IMR-90 (cell line): ENCODE measurements around the gene PITPNM1. TPM values are rescaled to one million over a fixed set of nuclear protein-coding genes. Genes with fewer than 3 reads are reported as not detected.

Source experiments
- ATAC-seq: fragments of 200-7000 bp; cut with Tn5 transposase; 2 replicates; pipeline ENCODE4 v1.9.1; 2020; ENCODE audit warnings: low read depth, mild to moderate bottlenecking, moderate library complexity
- BruUV-seq: library from RNA; stranded (reverse); fragments of 400-500 nt; replicated peaks from 2 replicates; lab custom pipeline; 2021; lab: Mats Ljungman, UMichigan
- CTCF ChIA-PET: fragments of 300-600 bp; formaldehyde crosslinking; extraction: SDS; loops from one replicate; lab custom pipeline; 2021; ENCODE audit warnings: antibody characterized with exemption; lab: Yijun Ruan, JAX
- POLR2A ChIA-PET: fragments of 300-600 bp; sonication (Branson Sonifier 250); formaldehyde crosslinking; loops from one replicate; lab custom pipeline; 2022; ENCODE audit warnings: antibody characterized with exemption; ENCODE audit not compliant: unreplicated experiment; lab: Charles Lee
- DNase-seq: peaks from one replicate; pipeline ENCODE4 v3.0.0; 2013
- H2AFZ ChIP-seq: replicated peaks from 2 replicates; pipeline ENCODE3; 2013; ENCODE audit warnings: low read length, mild to moderate bottlenecking; ENCODE audit not compliant: poor library complexity
- H2AK5ac ChIP-seq: 2 replicates; pipeline ENCODE4 v1.6.1; 2013; ENCODE audit warnings: low read depth, low read length, inconsistent platforms
- H2AK9ac ChIP-seq: replicated peaks from 2 replicates; pipeline ENCODE3; 2013; ENCODE audit warnings: mild to moderate bottlenecking, low read depth, low read length, moderate library complexity; ENCODE audit not compliant: poor library complexity
- H2BK120ac ChIP-seq: 2 replicates; pipeline ENCODE4 v1.6.1; 2013; ENCODE audit warnings: low read depth, low read length, inconsistent platforms
- H2BK15ac ChIP-seq: 3 replicates; pipeline ENCODE4 v1.6.1; 2013; ENCODE audit warnings: low read depth, low read length, inconsistent platforms
- H2BK20ac ChIP-seq: 2 replicates; pipeline ENCODE4 v1.6.1; 2013; ENCODE audit warnings: low read depth, mild to moderate bottlenecking, inconsistent platforms, low read length, moderate library complexity
- H2BK5ac ChIP-seq: 2 replicates; pipeline ENCODE4 v1.6.1; 2013; ENCODE audit warnings: mild to moderate bottlenecking, low read depth, low read length, inconsistent platforms; ENCODE audit not compliant: poor library complexity, severe bottlenecking
- H3K14ac ChIP-seq: replicated peaks from 2 replicates; pipeline ENCODE4 v1.6.1; 2013; ENCODE audit warnings: low read depth, low read length, inconsistent platforms
- H3K18ac ChIP-seq: 2 replicates; pipeline ENCODE4 v1.6.1; 2013; ENCODE audit warnings: low read depth, low read length, control low read depth
- H3K23ac ChIP-seq: 2 replicates; pipeline ENCODE4 v1.6.1; 2013; ENCODE audit warnings: low read depth, low read length, inconsistent platforms
- H3K27ac ChIP-seq: 2 replicates; pipeline ENCODE4 v1.5.1; 2013; ENCODE audit warnings: mild to moderate bottlenecking, control low read depth, low read length; ENCODE audit not compliant: insufficient read depth
- H3K27me3 ChIP-seq: 2 replicates; pipeline ENCODE4 v1.6.1; 2013; ENCODE audit warnings: low read length; ENCODE audit not compliant: control insufficient read depth, insufficient read depth
- H3K36me3 ChIP-seq: 2 replicates; pipeline ENCODE4 v1.6.1; 2013; ENCODE audit warnings: low read length, mixed read lengths; ENCODE audit not compliant: control insufficient read depth, insufficient read depth
- H3K4ac ChIP-seq: 2 replicates; pipeline ENCODE4 v1.6.1; 2013; ENCODE audit warnings: low read depth, low read length, inconsistent platforms
- H3K4me1 ChIP-seq: 2 replicates; pipeline ENCODE4 v1.6.1; 2013; ENCODE audit warnings: low read length, mixed read lengths; ENCODE audit not compliant: control insufficient read depth, insufficient read depth
- H3K4me2 ChIP-seq: 2 replicates; pipeline ENCODE4 v1.6.1; 2013; ENCODE audit warnings: low read depth, mild to moderate bottlenecking, control low read depth, low read length, moderate library complexity
- H3K4me3 ChIP-seq: 2 replicates; pipeline ENCODE4 v1.5.1; 2013; ENCODE audit warnings: low read depth, mild to moderate bottlenecking, control low read depth, low read length, moderate library complexity; ENCODE audit not compliant: insufficient read depth
- H3K56ac ChIP-seq: 2 replicates; pipeline ENCODE4 v1.6.1; 2013; ENCODE audit warnings: low read length, inconsistent platforms; ENCODE audit not compliant: insufficient read depth; ENCODE audit errors: extremely low read depth
- H3K79me1 ChIP-seq, 2 experiments: 2 replicates each; pipeline ENCODE4 v1.6.1; 2013; ENCODE audit warnings: low read length in 2 of 2, inconsistent platforms in 1 of 2, low read depth in 1 of 2
- H3K9ac ChIP-seq: 2 replicates; pipeline ENCODE4 v1.6.1; 2013; ENCODE audit warnings: low read depth, low read length, control low read depth
- H3K9me1 ChIP-seq: 2 replicates; pipeline ENCODE4 v1.6.1; 2013; ENCODE audit warnings: low read length, inconsistent platforms; ENCODE audit not compliant: insufficient read depth
- H3K9me3 ChIP-seq: 2 replicates; pipeline ENCODE4 v1.6.1; 2013; ENCODE audit warnings: low read length; ENCODE audit not compliant: control insufficient read depth, insufficient read depth
- H4K20me1 ChIP-seq: 2 replicates; pipeline ENCODE4 v1.6.1; 2013; ENCODE audit warnings: low read length, inconsistent platforms; ENCODE audit not compliant: insufficient read depth
- H4K5ac ChIP-seq: 2 replicates; pipeline ENCODE4 v1.6.1; 2013; ENCODE audit warnings: mild to moderate bottlenecking, low read depth, low read length, control low read depth
- H4K8ac ChIP-seq, 2 experiments: 2 replicates each; pipeline ENCODE4 v1.6.1; 2013; ENCODE audit warnings: low read depth in 2 of 2, low read length in 2 of 2, control low read depth in 1 of 2, inconsistent platforms in 1 of 2
- H4K91ac ChIP-seq: 2 replicates; pipeline ENCODE4 v1.6.1; 2013; ENCODE audit warnings: low read depth, low read length, inconsistent platforms; ENCODE audit not compliant: insufficient read depth
- BHLHE40 ChIP-seq: fragments of 150-350 bp; IDR thresholded peaks from 2 replicates; pipeline ENCODE4 v1.6.1; 2016; ENCODE audit warnings: mild to moderate bottlenecking, low read depth, low read length
- CEBPB ChIP-seq: IDR thresholded peaks from 2 replicates; pipeline ENCODE4 v1.6.1; 2012; ENCODE audit warnings: low read depth, low read length, improper control_type of control experiment
- CHD1 ChIP-seq: IDR thresholded peaks from 2 replicates; pipeline ENCODE4 v1.6.1; 2012; ENCODE audit warnings: low read depth, low read length, improper control_type of control experiment
- FOS ChIP-seq: fragments of 150-350 bp; IDR thresholded peaks from 2 replicates; pipeline ENCODE4 v1.6.1; 2016; ENCODE audit warnings: low read depth, low read length
- MAFK ChIP-seq: IDR thresholded peaks from 2 replicates; pipeline ENCODE4 v1.6.1; 2012; ENCODE audit warnings: low read depth, low read length, improper control_type of control experiment
- MAZ ChIP-seq: IDR thresholded peaks from 2 replicates; pipeline ENCODE4 v1.6.1; 2012; ENCODE audit warnings: low read depth, mild to moderate bottlenecking, low read length, improper control_type of control experiment, moderate library complexity, borderline replicate concordance
- MXI1 ChIP-seq: IDR thresholded peaks from 2 replicates; pipeline ENCODE4 v1.6.1; 2012; ENCODE audit warnings: low read depth, mild to moderate bottlenecking, low read length, moderate library complexity, borderline replicate concordance
- NFE2L2 ChIP-seq: fragments of 150-350 bp; IDR thresholded peaks from 2 replicates; pipeline ENCODE4 v1.6.1; 2016; ENCODE audit warnings: low read depth, mild to moderate bottlenecking, low read length
- POLR2A ChIP-seq: IDR thresholded peaks from 2 replicates; pipeline ENCODE4 v1.6.1; 2012; ENCODE audit warnings: mild to moderate bottlenecking, low read depth, low read length
- RAD21 ChIP-seq: IDR thresholded peaks from 2 replicates; pipeline ENCODE4 v1.6.1; 2012; ENCODE audit warnings: low read length, improper control_type of control experiment
- RCOR1 ChIP-seq: IDR thresholded peaks from 2 replicates; pipeline ENCODE4 v1.6.1; 2012; ENCODE audit warnings: mild to moderate bottlenecking, low read length, improper control_type of control experiment; ENCODE audit not compliant: insufficient replicate concordance
- RFX5 ChIP-seq: IDR thresholded peaks from 2 replicates; pipeline ENCODE4 v1.8.0; 2012; ENCODE audit warnings: low read depth, mild to moderate bottlenecking, low read length, moderate library complexity
- SMC3 ChIP-seq: fragments of 150-350 bp; IDR thresholded peaks from 2 replicates; pipeline ENCODE4 v1.6.1; 2016; ENCODE audit warnings: low read depth, mild to moderate bottlenecking, antibody characterized with exemption, low read length, moderate library complexity
- WGBS, 2 experiments: methylation state at CpG; one replicate each; pipeline versions ENCODE4 v1.1.5 to v1.1.7; 2013; ENCODE audit warnings: missing lambda C conversion rate in 2 of 2; ENCODE audit not compliant: insufficient read length in 1 of 2; ENCODE audit errors: extremely low coverage in 2 of 2; 5-methylcytosine and 5-hydroxymethylcytosine counted together
- dilution Hi-C: fragments of 300-500 bp; cut with HindIII; formaldehyde crosslinking; loops from one replicate; pipeline ENCODE4 v1.14.3; 2018; ENCODE audit warnings: low sequenced_read_pairs; ENCODE audit not compliant: unreplicated experiment
- in situ Hi-C: fragments of 300-500 bp; cut with MboI; formaldehyde crosslinking; loops from 3 replicates; pipeline ENCODE4 v1.14.3; 2019; ENCODE audit warnings: low sequenced_read_pairs, inconsistent platforms, mixed read lengths
- intact Hi-C: fragments of 100-400 bp; cut with micrococcal nuclease; formaldehyde crosslinking; loops from 2 replicates; pipeline ENCODE4 v1.10.0; 2022
- polyA plus RNA-seq, 3 experiments: library from polyadenylated mRNA; depleted of rRNA; stranded (reverse); fragments of >200 nt; gene quantifications; 2 replicates each; pipeline ENCODE4 v1.2.3, GENCODE V29; 2012; ENCODE audit warnings: low replicate concordance in 1 of 3
- total RNA-seq: library from RNA; depleted of rRNA; stranded (reverse); fragments of >200 nt; gene quantifications from 2 replicates; pipeline ENCODE4 v1.2.3, GENCODE V29; 2012
- TF ChIP-seq, protein P1 (sequence below): fragments of 150-350 bp; IDR thresholded peaks from 2 replicates; pipeline ENCODE4 v1.6.1; 2016; ENCODE audit warnings: low read depth, mild to moderate bottlenecking, low read length, moderate library complexity, borderline replicate concordance
- TF ChIP-seq, protein P2 (sequence below): conservative IDR thresholded peaks from 2 replicates; pipeline ENCODE4 v1.5.1; 2012; ENCODE audit warnings: mild to moderate bottlenecking, low read depth, low read length, improper control_type of control experiment
- TF ChIP-seq, protein P3 (sequence below): fragments of 150-350 bp; IDR thresholded peaks from 2 replicates; pipeline ENCODE4 v1.6.1; 2017; ENCODE audit warnings: mild to moderate bottlenecking, antibody characterized with exemption, low read length, low read depth

PITPNM1 gene
- total and polyA plus RNA-seq, 2 of the 4 experiments (the other 2 are of a cell fraction) = 5.0 to 15.4 TPM

DNA sequence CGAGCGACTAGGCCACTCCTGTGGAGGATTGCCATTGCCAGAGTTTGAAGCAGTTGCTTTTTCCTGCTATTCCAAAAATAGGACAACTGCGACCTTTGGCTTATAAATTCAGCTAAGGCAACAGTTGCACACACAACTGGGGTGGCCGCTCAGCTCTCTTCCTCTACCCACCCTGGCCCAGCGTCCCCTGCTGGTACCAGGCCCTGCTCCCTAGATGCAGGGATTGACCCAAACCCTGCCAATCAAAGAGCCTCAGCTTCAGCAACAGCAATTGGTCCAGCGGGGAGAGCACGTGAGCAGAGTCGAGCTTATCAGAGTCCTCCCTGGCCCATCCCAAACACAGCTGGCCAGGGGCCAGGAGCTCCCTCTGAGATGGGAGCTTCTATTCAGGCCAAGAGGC lies 40.1 kb upstream of the PITPNM1 start:
- Histone ChIP-seq H3K56ac (no peak overlapping the region), H4K5ac (no peak overlapping the region), H3K14ac (no peak overlapping the region), H4K91ac (no peak overlapping the region), H3K23ac (no peak overlapping the region), H2AK9ac (no peak overlapping the region), H2BK120ac (no peak overlapping the region), H3K4me3 (no peak overlapping the region), H4K8ac (no peak overlapping the region), H2BK15ac (no peak overlapping the region), H2AK5ac (no peak overlapping the region), H3K36me3 (no peaks in the 10 kb centered on the region), H2AFZ (no peak overlapping the region), H2BK20ac (no peak overlapping the region), H3K9ac (no peak overlapping the region), H3K9me3 (no peaks in the 10 kb centered on the region), H3K9me1 (no peaks in the 10 kb centered on the region), H3K27me3 (peaks cover 25% of the 10 kb centered on the region), H3K27ac (no peak overlapping the region), H3K79me1 (no peaks in the 10 kb centered on the region), H3K18ac (no peak overlapping the region), H4K20me1 (no peaks in the 10 kb centered on the region), H2BK5ac (no peak overlapping the region), H3K4ac (no peak overlapping the region), H3K4me2 (no peak overlapping the region), H3K4me1 (no peaks in the 10 kb centered on the region)
- DNase-seq = no peak
- no peak for ATAC-seq
- intact Hi-C loops = no loop called here
- CTCF ChIA-PET = no interaction called here
- 36% methylated on average over 2 of the region's 8 CpGs; no CpG with 5 or more reads in 1 of the 2 experiments for WGBS, 2 experiments
- BruUV-seq = no TSS peak
- in situ Hi-C loops = no loop called here
- POLR2A ChIA-PET = no interaction called here
- TF ChIP-seq FOS (no peak), CEBPB (no peak), RAD21 (no peak), POLR2A (no peak), MAFK (no peak), NFE2L2 (no peak), BHLHE40 (no peak), CHD1 (no peak), MXI1 (no peak), SMC3 (no peak), RCOR1 (no peak), RFX5 (no peak), MAZ (no peak)
- TF ChIP-seq, protein P1, sequence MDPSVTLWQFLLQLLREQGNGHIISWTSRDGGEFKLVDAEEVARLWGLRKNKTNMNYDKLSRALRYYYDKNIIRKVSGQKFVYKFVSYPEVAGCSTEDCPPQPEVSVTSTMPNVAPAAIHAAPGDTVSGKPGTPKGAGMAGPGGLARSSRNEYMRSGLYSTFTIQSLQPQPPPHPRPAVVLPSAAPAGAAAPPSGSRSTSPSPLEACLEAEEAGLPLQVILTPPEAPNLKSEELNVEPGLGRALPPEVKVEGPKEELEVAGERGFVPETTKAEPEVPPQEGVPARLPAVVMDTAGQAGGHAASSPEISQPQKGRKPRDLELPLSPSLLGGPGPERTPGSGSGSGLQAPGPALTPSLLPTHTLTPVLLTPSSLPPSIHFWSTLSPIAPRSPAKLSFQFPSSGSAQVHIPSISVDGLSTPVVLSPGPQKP = no peak
- TF ChIP-seq, protein P2, sequence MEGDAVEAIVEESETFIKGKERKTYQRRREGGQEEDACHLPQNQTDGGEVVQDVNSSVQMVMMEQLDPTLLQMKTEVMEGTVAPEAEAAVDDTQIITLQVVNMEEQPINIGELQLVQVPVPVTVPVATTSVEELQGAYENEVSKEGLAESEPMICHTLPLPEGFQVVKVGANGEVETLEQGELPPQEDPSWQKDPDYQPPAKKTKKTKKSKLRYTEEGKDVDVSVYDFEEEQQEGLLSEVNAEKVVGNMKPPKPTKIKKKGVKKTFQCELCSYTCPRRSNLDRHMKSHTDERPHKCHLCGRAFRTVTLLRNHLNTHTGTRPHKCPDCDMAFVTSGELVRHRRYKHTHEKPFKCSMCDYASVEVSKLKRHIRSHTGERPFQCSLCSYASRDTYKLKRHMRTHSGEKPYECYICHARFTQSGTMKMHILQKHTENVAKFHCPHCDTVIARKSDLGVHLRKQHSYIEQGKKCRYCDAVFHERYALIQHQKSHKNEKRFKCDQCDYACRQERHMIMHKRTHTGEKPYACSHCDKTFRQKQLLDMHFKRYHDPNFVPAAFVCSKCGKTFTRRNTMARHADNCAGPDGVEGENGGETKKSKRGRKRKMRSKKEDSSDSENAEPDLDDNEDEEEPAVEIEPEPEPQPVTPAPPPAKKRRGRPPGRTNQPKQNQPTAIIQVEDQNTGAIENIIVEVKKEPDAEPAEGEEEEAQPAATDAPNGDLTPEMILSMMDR = no peak
- TF ChIP-seq, protein P3, sequence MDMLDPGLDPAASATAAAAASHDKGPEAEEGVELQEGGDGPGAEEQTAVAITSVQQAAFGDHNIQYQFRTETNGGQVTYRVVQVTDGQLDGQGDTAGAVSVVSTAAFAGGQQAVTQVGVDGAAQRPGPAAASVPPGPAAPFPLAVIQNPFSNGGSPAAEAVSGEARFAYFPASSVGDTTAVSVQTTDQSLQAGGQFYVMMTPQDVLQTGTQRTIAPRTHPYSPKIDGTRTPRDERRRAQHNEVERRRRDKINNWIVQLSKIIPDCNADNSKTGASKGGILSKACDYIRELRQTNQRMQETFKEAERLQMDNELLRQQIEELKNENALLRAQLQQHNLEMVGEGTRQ = no peak
- dilution Hi-C loops = no loop called here
